Prostate gland (tissue), 2 donors: Measurements from ENCODE around the gene GRPR.
"Not testable (repeated sequence)": the region's sequence is repeated elsewhere in the genome, so short reads cannot be mapped to it uniquely, and the experiment has no call there.

ENCODE experiments used
- POLR2A ChIP-seq: fragments of 450-650 bp; IDR thresholded peaks from one replicate; pipeline ENCODE4 v1.6.1; 2016; ENCODE audit warnings: antibody characterized with exemption, mild to moderate bottlenecking
- TF ChIP-seq, protein P1 (sequence below), 4 experiments: fragments of 200-600 bp in 2 of 4; fragments of 450-650 bp in 2 of 4; sonication (generic) in 2 of 4; IDR thresholded peaks; 1 replicate in 3 of 4; 2 replicates in 1 of 4; pipeline ENCODE4 v1.5.1; 2016 to 2019; ENCODE audit warnings: antibody characterized with exemption in 4 of 4, mild to moderate bottlenecking in 2 of 4, moderate library complexity in 2 of 4

DNA sequence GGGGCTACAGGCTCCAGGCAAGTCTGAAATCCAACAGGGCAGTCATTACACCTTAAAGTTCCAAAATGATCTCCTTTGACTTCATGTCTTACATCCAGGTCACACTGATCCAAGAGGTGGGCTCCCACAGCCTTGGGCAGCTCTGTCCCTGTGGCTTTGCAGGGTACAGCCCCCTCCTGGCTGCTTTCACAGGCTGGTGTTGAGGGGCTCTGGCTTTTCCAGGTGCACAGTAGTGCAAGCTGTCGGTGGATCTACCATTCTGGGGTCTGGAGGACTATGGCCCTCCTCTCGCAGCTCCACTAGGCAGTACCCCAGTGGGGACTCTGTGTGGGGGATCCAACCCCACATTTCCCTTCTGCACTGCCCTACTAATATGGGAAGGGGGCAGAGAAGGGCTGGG lies 37.8 kb downstream of the GRPR start:
- TF ChIP-seq, protein P1, sequence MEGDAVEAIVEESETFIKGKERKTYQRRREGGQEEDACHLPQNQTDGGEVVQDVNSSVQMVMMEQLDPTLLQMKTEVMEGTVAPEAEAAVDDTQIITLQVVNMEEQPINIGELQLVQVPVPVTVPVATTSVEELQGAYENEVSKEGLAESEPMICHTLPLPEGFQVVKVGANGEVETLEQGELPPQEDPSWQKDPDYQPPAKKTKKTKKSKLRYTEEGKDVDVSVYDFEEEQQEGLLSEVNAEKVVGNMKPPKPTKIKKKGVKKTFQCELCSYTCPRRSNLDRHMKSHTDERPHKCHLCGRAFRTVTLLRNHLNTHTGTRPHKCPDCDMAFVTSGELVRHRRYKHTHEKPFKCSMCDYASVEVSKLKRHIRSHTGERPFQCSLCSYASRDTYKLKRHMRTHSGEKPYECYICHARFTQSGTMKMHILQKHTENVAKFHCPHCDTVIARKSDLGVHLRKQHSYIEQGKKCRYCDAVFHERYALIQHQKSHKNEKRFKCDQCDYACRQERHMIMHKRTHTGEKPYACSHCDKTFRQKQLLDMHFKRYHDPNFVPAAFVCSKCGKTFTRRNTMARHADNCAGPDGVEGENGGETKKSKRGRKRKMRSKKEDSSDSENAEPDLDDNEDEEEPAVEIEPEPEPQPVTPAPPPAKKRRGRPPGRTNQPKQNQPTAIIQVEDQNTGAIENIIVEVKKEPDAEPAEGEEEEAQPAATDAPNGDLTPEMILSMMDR (IDR thresholded peaks at IDR 0.05) = not testable (repeated sequence)
- not testable (repeated sequence) for TF ChIP-seq POLR2A
